22Rv1 (cell line): ENCODE data around the gene COL9A3.

Experiments
- CTCF ChIP-seq: fragments of 450-650 bp; IDR thresholded peaks from 2 replicates; pipeline ENCODE4 v1.5.1; 2017; ENCODE audit warnings: mild to moderate bottlenecking
- ZFX ChIP-seq: fragments of 450-650 bp; IDR thresholded peaks from 2 replicates; pipeline ENCODE4 v1.6.1; 2017; ENCODE audit warnings: antibody characterized with exemption, borderline replicate concordance

DNA sequence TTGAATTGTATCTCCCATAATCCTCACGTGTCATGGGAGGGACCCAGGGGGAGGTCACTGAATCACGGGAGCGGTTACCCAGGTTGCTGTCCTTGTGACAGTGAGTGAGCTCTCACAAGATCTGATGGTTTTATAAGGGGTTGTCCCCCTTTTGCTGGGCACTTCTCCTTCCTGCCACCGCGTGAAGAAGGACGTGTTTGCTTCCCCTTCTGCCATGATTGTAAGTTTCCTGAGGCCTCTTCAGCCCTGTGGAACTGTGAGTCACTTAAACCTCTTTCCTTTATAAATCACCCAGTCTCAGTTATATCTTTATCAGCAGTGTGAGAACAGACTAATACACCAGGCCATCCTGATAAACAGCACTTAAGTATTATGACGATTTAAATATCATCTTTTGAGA is 29.5 kb upstream of the COL9A3 start:
- no peak for TF ChIP-seq CTCF
- no peak for TF ChIP-seq ZFX
